SK-N-SH (cell line): ENCODE measurements around the gene VDR. TPM values are rescaled to one million over a fixed set of nuclear protein-coding genes. Genes with fewer than 3 reads are reported as not detected.

Experiments used
- CTCF ChIA-PET: fragments of 300-600, 350-600 bp; formaldehyde crosslinking; extraction: SDS; loops from one replicate; lab custom pipeline; 2021; lab: Yijun Ruan, JAX
- POLR2A ChIA-PET: fragments of 350-600 bp; sonication (Branson Sonifier 250); formaldehyde crosslinking; extraction: SDS; loops from one replicate; lab custom pipeline; 2020; ENCODE audit warnings: antibody characterized with exemption, inconsistent platforms; lab: Yijun Ruan, JAX
- DNase-seq: peaks from one replicate; pipeline ENCODE4 v3.0.0; 2012
- H2AFZ ChIP-seq: fragments of 200-600 bp; sonication (generic); 2 replicates; pipeline ENCODE4 v1.8.1; 2016; ENCODE audit warnings: antibody characterized with exemption, mild to moderate bottlenecking, low read depth
- H3F3A ChIP-seq: fragments of 200-600 bp; sonication (generic); replicated peaks from 2 replicates; pipeline ENCODE3; 2016; ENCODE audit warnings: antibody characterized with exemption, mild to moderate bottlenecking; ENCODE audit not compliant: insufficient read depth
- H3K27ac ChIP-seq, 2 experiments: fragments of 200-500 bp in 1 of 2; fragments of 200-600 bp in 1 of 2; sonication (Bioruptor generic) in 1 of 2; sonication (generic), shearing (Covaris generic) in 1 of 2; 2 replicates each; pipeline versions ENCODE4 v1.5.1 to v1.6.1; 2014 to 2016; ENCODE audit warnings: low read depth in 2 of 2, inconsistent platforms in 1 of 2, low read length in 1 of 2, mild to moderate bottlenecking in 1 of 2, mixed read lengths in 1 of 2
- H3K27me3 ChIP-seq: fragments of 200-600 bp; sonication (generic), shearing (Covaris generic); 2 replicates; pipeline ENCODE4 v1.6.1; 2016; ENCODE audit warnings: mixed run types; ENCODE audit not compliant: insufficient read depth
- H3K36me3 ChIP-seq, 2 experiments: fragments of 200-500 bp in 1 of 2; fragments of 200-600 bp in 1 of 2; sonication (Bioruptor generic) in 1 of 2; sonication (generic) in 1 of 2; replicated peaks in 1 of 2; 2 replicates each; pipeline versions ENCODE3 to v1.5.1; 2014 to 2016; ENCODE audit warnings: low read length in 1 of 2, mild to moderate bottlenecking in 1 of 2; ENCODE audit not compliant: insufficient read depth in 2 of 2, control insufficient read depth in 1 of 2
- H3K4me1 ChIP-seq, 2 experiments: fragments of 200-500 bp in 1 of 2; fragments of 200-600 bp in 1 of 2; sonication (Bioruptor generic) in 1 of 2; sonication (generic), shearing (Covaris generic) in 1 of 2; 2 replicates each; pipeline versions ENCODE4 v1.5.1 to v1.6.1; 2014 to 2016; ENCODE audit warnings: low read depth in 1 of 2, low read length in 1 of 2, mixed run types in 1 of 2; ENCODE audit not compliant: insufficient read depth in 2 of 2, control insufficient read depth in 1 of 2
- H3K4me2 ChIP-seq: fragments of 200-600 bp; sonication (generic), shearing (Covaris generic); 2 replicates; pipeline ENCODE4 v1.6.1; 2017; ENCODE audit warnings: mixed run types
- H3K4me3 ChIP-seq, 2 experiments: fragments of 200-500 bp in 1 of 2; fragments of 200-600 bp in 1 of 2; sonication (Bioruptor generic) in 1 of 2; sonication (generic), shearing (Covaris generic) in 1 of 2; 2 replicates each; pipeline versions ENCODE4 v1.5.1 to v1.8.1; 2014 to 2016; ENCODE audit warnings: low read depth in 2 of 2, inconsistent platforms in 1 of 2, low read length in 1 of 2, mild to moderate bottlenecking in 1 of 2, mixed read lengths in 1 of 2, moderate library complexity in 1 of 2
- H3K79me2 ChIP-seq: fragments of 200-600 bp; sonication (generic); 2 replicates; pipeline ENCODE4 v1.8.1; 2017; ENCODE audit warnings: mild to moderate bottlenecking; ENCODE audit not compliant: insufficient read depth
- H3K9ac ChIP-seq: fragments of 200-600 bp; sonication (generic); 2 replicates; pipeline ENCODE4 v1.6.1; 2017; ENCODE audit warnings: mixed run types
- H3K9me2 ChIP-seq: fragments of 200-600 bp; sonication (generic); 2 replicates; pipeline ENCODE4 v1.6.1; 2017; ENCODE audit warnings: mixed run types
- H3K9me3 ChIP-seq: fragments of 200-600 bp; sonication (generic); 2 replicates; pipeline ENCODE4 v1.6.1; 2017; ENCODE audit warnings: mixed run types, mild to moderate bottlenecking, moderate library complexity
- H4K20me1 ChIP-seq: fragments of 200-600 bp; sonication (generic); 2 replicates; pipeline ENCODE4 v1.6.1; 2017; ENCODE audit warnings: mild to moderate bottlenecking, mixed run types; ENCODE audit not compliant: insufficient read depth
- CHD2 ChIP-seq: fragments of 150-350 bp; IDR thresholded peaks from 2 replicates; pipeline ENCODE4 v1.6.1; 2018; ENCODE audit warnings: low read length; ENCODE audit not compliant: partially characterized antibody
- GABPA ChIP-seq: IDR thresholded peaks from 2 replicates; pipeline ENCODE4 v1.4.0; 2012; ENCODE audit warnings: low read depth, mild to moderate bottlenecking
- GATA2 ChIP-seq: sonication (generic); formaldehyde crosslinking; IDR thresholded peaks from 2 replicates; pipeline ENCODE4 v1.5.0; 2020; ENCODE audit warnings: mild to moderate bottlenecking, missing genetic modification reagents
- IRF3 ChIP-seq: fragments of 150-350 bp; IDR thresholded peaks from 2 replicates; pipeline ENCODE4 v1.6.1; 2016; ENCODE audit warnings: mild to moderate bottlenecking, low read depth, low read length
- MXI1 ChIP-seq: IDR thresholded peaks from 2 replicates; pipeline ENCODE4 v1.6.1; 2012; ENCODE audit warnings: mild to moderate bottlenecking, low read depth, low read length, improper control_type of control experiment
- NFIC ChIP-seq: IDR thresholded peaks from 2 replicates; pipeline ENCODE4 v1.4.0; 2012; ENCODE audit warnings: borderline replicate concordance
- POLR2AphosphoS5 ChIP-seq: IDR thresholded peaks from 2 replicates; pipeline ENCODE4 v1.6.1; 2012; ENCODE audit warnings: low read depth, low read length
- RAD21 ChIP-seq: IDR thresholded peaks from 2 replicates; pipeline ENCODE4 v1.6.1; 2012; ENCODE audit warnings: mild to moderate bottlenecking, low read length
- RCOR1 ChIP-seq: fragments of 150-350 bp; IDR thresholded peaks from 2 replicates; pipeline ENCODE4 v1.6.1; 2017; ENCODE audit warnings: antibody characterized with exemption, low read length
- REST ChIP-seq: IDR thresholded peaks from 2 replicates; pipeline ENCODE4 v1.6.1; 2012; ENCODE audit warnings: mild to moderate bottlenecking, low read depth, low read length, moderate library complexity
- RXRA ChIP-seq: IDR thresholded peaks from 2 replicates; pipeline ENCODE4 v1.4.0; 2012; ENCODE audit warnings: low read depth, mild to moderate bottlenecking, borderline replicate concordance
- SMC3 ChIP-seq: IDR thresholded peaks from 2 replicates; pipeline ENCODE4 v1.6.1; 2012; ENCODE audit warnings: low read depth, low read length, improper control_type of control experiment
- USF2 ChIP-seq: fragments of 150-350 bp; IDR thresholded peaks from 2 replicates; pipeline ENCODE4 v1.6.1; 2017; ENCODE audit warnings: antibody characterized with exemption, low read length, low read depth, borderline replicate concordance
- WGBS: methylation state at CpG from one replicate; pipeline ENCODE4 v1.1.6; 2017; ENCODE audit warnings: low lambda C conversion rate; 5-methylcytosine and 5-hydroxymethylcytosine counted together
- polyA plus RNA-seq, 3 experiments: library from polyadenylated mRNA; depleted of rRNA; stranded (reverse); fragments of >200 nt; gene quantifications; 2 replicates each; pipeline ENCODE4 v1.2.3, GENCODE V29; 2012

Gene VDR
- polyA plus RNA-seq, 1 of the 3 experiments (the other 2 are of a cell fraction), result 0.33 TPM

- Histone ChIP-seq H3K79me2 (no peaks in the 10 kb centered on the region), H2AFZ (no peak overlapping the region), H3K4me3 (no peak overlapping the region), H4K20me1 (no peaks in the 10 kb centered on the region), H3K4me2 (no peak overlapping the region), H3K36me3 (no peaks in the 10 kb centered on the region), H3K27me3 (no peaks in the 10 kb centered on the region), H3K9me2 (no peaks in the 10 kb centered on the region), H3K4me1 (peaks cover 7 to 14% of the 10 kb centered on the region in 2 experiments; a peak in 3 of 4 replicates), H3K27ac (no peak overlapping the region), H3F3A (no peaks in the 10 kb centered on the region), H3K9ac (no peak overlapping the region), H3K9me3 (no peaks in the 10 kb centered on the region)
- WGBS, result 84% methylated on average over 10 of the region's 13 CpGs
- no peak for TF ChIP-seq IRF3
- TF ChIP-seq SMC3, result no peak
- TF ChIP-seq RXRA, result no peak
- no peak for TF ChIP-seq GATA2
- no peak for TF ChIP-seq MXI1
- TF ChIP-seq RCOR1, result no peak
- TF ChIP-seq GABPA, result no peak
- TF ChIP-seq POLR2AphosphoS5, result no peak
- no peak for TF ChIP-seq RAD21
- TF ChIP-seq USF2, result no peak
- no peak for TF ChIP-seq REST
- no peak for TF ChIP-seq NFIC
- no peak for TF ChIP-seq CHD2
- ChIA-PET CTCF (interaction anchor here (0.8 to 25.6 kb wide), 9 partner anchors 11 to 120 kb away, joined by 3 to 458 read pairs (median 6); partner anchors contain the start of genes RAPGEF3, RPAP3 and SLC48A1), POLR2A (no interaction called here)
- DNase-seq, result no peak
These were observed 72.4 kb downstream of the VDR start for GRCh38 chr12:47832263-47832933.
